WTC11 (cell line): ENCODE results near the gene SLC13A4.

Experiments
- NFE2L1 ChIP-seq: sonication (generic); formaldehyde crosslinking; IDR thresholded peaks from 2 replicates; pipeline ENCODE4 v1.8.1; 2023; ENCODE audit warnings: missing genetic modification reagents
- SP1 ChIP-seq: sonication (generic); formaldehyde crosslinking; conservative IDR thresholded peaks from 2 replicates; pipeline ENCODE4 v1.8.1; 2022; ENCODE audit warnings: missing genetic modification reagents
- TEAD1 ChIP-seq: sonication (generic); formaldehyde crosslinking; IDR thresholded peaks from 2 replicates; pipeline ENCODE4 v1.8.0; 2022; ENCODE audit warnings: mild to moderate bottlenecking, missing genetic modification reagents
- ZNF232 ChIP-seq: sonication (generic); formaldehyde crosslinking; IDR thresholded peaks from 2 replicates; pipeline ENCODE4 v1.8.0; 2022; ENCODE audit warnings: mild to moderate bottlenecking, missing genetic modification reagents
- TF ChIP-seq, protein P1 (sequence below): fragments of 200-600 bp; IDR thresholded peaks from 2 replicates; pipeline ENCODE4 v1.8.0; 2022; ENCODE audit warnings: antibody characterized with exemption
- TF ChIP-seq, protein P2 (sequence below): sonication (generic); formaldehyde crosslinking; IDR thresholded peaks from 2 replicates; pipeline ENCODE4 v1.8.0; 2022; ENCODE audit warnings: mild to moderate bottlenecking, missing genetic modification reagents
- TF ChIP-seq, protein P3 (sequence below): sonication (generic); formaldehyde crosslinking; IDR thresholded peaks from 2 replicates; pipeline ENCODE4 v1.8.0; 2022; ENCODE audit warnings: mild to moderate bottlenecking, missing genetic modification reagents
- TF ChIP-seq, protein P4 (sequence below): sonication (generic); formaldehyde crosslinking; conservative IDR thresholded peaks from 2 replicates; pipeline ENCODE4 v1.8.1; 2022; ENCODE audit warnings: mild to moderate bottlenecking, missing genetic modification reagents
- TF ChIP-seq, protein P5 (sequence below): sonication (generic); formaldehyde crosslinking; IDR thresholded peaks from 2 replicates; pipeline ENCODE4 v1.8.1; 2022; ENCODE audit warnings: low read depth, mild to moderate bottlenecking, moderate library complexity, missing genetic modification reagents, borderline replicate concordance
- TF ChIP-seq, protein P6 (sequence below): sonication (generic); formaldehyde crosslinking; IDR thresholded peaks from 2 replicates; pipeline ENCODE4 v1.8.1; 2022; ENCODE audit warnings: missing genetic modification reagents, borderline replicate concordance

DNA sequence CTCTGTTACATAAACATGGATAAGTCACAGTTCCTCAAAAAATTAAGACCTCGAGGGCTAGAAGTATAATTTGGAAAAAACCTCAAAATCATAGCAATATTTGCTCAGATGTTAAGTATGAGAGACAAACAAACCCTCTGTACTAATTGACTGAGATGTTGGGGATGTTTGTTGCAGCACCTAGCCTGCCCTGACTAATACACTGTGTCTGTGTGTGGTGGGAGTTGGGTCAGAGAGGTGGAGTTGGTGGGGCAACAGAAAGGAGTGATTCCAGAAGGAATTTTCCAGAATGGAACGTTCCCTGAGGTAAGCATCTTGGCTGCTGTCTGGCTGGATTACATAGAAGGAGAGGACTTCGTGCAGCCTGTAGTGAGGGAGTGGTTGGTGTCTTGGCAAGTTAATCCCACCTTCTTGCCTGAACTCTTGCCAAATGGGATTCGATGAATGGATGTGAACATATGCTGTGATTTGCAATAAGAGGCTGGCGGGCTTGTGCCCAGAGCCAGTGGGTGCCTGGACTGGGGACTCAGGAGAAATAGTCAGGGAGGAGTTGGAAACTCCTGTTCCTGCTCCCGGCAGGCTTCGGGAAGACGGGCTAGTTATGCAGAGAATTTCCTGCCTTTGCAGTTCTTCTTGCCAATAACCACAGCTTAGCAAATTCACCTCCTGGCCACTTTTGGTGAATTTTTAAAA, 29.9 kb upstream of the SLC13A4 start:
- TF ChIP-seq, protein P1, sequence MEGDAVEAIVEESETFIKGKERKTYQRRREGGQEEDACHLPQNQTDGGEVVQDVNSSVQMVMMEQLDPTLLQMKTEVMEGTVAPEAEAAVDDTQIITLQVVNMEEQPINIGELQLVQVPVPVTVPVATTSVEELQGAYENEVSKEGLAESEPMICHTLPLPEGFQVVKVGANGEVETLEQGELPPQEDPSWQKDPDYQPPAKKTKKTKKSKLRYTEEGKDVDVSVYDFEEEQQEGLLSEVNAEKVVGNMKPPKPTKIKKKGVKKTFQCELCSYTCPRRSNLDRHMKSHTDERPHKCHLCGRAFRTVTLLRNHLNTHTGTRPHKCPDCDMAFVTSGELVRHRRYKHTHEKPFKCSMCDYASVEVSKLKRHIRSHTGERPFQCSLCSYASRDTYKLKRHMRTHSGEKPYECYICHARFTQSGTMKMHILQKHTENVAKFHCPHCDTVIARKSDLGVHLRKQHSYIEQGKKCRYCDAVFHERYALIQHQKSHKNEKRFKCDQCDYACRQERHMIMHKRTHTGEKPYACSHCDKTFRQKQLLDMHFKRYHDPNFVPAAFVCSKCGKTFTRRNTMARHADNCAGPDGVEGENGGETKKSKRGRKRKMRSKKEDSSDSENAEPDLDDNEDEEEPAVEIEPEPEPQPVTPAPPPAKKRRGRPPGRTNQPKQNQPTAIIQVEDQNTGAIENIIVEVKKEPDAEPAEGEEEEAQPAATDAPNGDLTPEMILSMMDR = no peak
- TF ChIP-seq ZNF232 = no peak
- TF ChIP-seq, protein P2, sequence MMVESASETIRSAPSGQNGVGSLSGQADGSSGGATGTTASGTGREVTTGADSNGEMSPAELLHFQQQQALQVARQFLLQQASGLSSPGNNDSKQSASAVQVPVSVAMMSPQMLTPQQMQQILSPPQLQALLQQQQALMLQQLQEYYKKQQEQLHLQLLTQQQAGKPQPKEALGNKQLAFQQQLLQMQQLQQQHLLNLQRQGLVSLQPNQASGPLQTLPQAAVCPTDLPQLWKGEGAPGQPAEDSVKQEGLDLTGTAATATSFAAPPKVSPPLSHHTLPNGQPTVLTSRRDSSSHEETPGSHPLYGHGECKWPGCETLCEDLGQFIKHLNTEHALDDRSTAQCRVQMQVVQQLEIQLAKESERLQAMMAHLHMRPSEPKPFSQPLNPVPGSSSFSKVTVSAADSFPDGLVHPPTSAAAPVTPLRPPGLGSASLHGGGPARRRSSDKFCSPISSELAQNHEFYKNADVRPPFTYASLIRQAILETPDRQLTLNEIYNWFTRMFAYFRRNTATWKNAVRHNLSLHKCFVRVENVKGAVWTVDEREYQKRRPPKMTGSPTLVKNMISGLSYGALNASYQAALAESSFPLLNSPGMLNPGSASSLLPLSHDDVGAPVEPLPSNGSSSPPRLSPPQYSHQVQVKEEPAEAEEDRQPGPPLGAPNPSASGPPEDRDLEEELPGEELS = no peak
- no peak for TF ChIP-seq NFE2L1 (CRISPR knock-in tag)
- TF ChIP-seq, protein P3, sequence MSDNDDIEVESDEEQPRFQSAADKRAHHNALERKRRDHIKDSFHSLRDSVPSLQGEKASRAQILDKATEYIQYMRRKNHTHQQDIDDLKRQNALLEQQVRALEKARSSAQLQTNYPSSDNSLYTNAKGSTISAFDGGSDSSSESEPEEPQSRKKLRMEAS (CRISPR knock-in tag) = no peak
- no peak for TF ChIP-seq SP1 (CRISPR knock-in tag)
- TF ChIP-seq, protein P4, sequence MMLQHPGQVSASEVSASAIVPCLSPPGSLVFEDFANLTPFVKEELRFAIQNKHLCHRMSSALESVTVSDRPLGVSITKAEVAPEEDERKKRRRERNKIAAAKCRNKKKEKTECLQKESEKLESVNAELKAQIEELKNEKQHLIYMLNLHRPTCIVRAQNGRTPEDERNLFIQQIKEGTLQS (CRISPR knock-in tag) = no peak
- TF ChIP-seq TEAD1 (CRISPR knock-in tag) = no peak
- TF ChIP-seq, protein P5, sequence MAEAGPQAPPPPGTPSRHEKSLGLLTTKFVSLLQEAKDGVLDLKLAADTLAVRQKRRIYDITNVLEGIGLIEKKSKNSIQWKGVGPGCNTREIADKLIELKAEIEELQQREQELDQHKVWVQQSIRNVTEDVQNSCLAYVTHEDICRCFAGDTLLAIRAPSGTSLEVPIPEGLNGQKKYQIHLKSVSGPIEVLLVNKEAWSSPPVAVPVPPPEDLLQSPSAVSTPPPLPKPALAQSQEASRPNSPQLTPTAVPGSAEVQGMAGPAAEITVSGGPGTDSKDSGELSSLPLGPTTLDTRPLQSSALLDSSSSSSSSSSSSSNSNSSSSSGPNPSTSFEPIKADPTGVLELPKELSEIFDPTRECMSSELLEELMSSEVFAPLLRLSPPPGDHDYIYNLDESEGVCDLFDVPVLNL (CRISPR knock-in tag) = no peak
- TF ChIP-seq, protein P6, sequence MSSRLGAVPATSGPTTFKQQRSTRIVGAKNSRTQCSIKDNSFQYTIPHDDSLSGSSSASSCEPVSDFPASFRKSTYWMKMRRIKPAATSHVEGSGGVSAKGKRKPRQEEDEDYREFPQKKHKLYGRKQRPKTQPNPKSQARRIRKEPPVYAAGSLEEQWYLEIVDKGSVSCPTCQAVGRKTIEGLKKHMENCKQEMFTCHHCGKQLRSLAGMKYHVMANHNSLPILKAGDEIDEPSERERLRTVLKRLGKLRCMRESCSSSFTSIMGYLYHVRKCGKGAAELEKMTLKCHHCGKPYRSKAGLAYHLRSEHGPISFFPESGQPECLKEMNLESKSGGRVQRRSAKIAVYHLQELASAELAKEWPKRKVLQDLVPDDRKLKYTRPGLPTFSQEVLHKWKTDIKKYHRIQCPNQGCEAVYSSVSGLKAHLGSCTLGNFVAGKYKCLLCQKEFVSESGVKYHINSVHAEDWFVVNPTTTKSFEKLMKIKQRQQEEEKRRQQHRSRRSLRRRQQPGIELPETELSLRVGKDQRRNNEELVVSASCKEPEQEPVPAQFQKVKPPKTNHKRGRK (CRISPR knock-in tag) = no peak
